CD4-positive, alpha-beta T cell treated with Interleukin-2 at 100 ng/mL for 4 hours (primary cell): ENCODE results near the gene TRPC4.
"Not testable (repeated sequence)": the region's sequence is repeated elsewhere in the genome, so short reads cannot be mapped to it uniquely, and the experiment has no call there.

Experiments used
- DNase-seq: peaks from one replicate; pipeline ENCODE4 v3.0.0-alpha.2; 2020; ENCODE audit warnings: low spot score

The TRPC4 gene

GRCh38 chr13:37601648-37602440, 267.7 kb downstream of the TRPC4 start:
- DNase-seq: no peak

- DNase-seq: no peak
Measured at GRCh38 chr13:37599519-37599918, 270.1 kb downstream of the TRPC4 start.

DNA sequence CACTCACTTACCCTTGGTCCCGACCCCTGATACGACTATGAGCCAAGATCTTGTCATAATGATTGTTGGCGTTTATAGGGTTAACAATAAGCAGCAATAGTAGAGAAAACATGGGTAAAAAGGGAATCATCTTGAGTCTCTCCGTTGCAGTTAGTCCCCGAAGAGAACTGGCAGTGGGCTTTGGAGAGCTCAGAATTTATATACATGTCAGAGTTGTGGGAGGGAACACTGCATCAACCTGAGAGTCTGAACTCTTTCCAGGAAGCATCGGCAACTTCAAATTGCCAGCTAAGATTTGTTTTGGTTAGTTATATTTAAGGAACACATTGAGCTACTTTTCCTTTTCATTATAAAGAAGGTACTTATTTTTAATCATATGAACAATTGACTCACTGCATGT, 271.0 kb downstream of the TRPC4 start, which contains the start of gene POSTN:
Gene POSTN, minus strand, starts transcription at position 172 of the 400 bp plus-strand sequence. Its CDS starts 42 bp downstream, at position 130.
- DNase-seq: no peak

GRCh38 chr13:37597477-37598025, 272.0 kb downstream of the TRPC4 start:
- no peak for DNase-seq

GRCh38 chr13:37596805-37597204, 272.8 kb downstream of the TRPC4 start:
- DNase-seq: no peak

GRCh38 chr13:37595162-37595561, 274.4 kb downstream of the TRPC4 start:
- no peak for DNase-seq

- no peak for DNase-seq
Measured at GRCh38 chr13:37594550-37594949, 275.0 kb downstream of the TRPC4 start.

GRCh38 chr13:37589381-37589780, 280.2 kb downstream of the TRPC4 start:
- not testable (repeated sequence) for DNase-seq

GRCh38 chr13:37587236-37587635, 282.3 kb downstream of the TRPC4 start:
- DNase-seq: no peak
